GM19351 (cell line): Measurements from ENCODE around the gene GUK1.

Experiments used
- ATAC-seq: cut with Tn5 transposase; IDR thresholded peaks from one replicate; pipeline ENCODE4 v1.9.1; 2021; ENCODE audit warnings: mild to moderate bottlenecking, moderate library complexity; ENCODE audit not compliant: unreplicated experiment

GUK1 gene

DNA sequence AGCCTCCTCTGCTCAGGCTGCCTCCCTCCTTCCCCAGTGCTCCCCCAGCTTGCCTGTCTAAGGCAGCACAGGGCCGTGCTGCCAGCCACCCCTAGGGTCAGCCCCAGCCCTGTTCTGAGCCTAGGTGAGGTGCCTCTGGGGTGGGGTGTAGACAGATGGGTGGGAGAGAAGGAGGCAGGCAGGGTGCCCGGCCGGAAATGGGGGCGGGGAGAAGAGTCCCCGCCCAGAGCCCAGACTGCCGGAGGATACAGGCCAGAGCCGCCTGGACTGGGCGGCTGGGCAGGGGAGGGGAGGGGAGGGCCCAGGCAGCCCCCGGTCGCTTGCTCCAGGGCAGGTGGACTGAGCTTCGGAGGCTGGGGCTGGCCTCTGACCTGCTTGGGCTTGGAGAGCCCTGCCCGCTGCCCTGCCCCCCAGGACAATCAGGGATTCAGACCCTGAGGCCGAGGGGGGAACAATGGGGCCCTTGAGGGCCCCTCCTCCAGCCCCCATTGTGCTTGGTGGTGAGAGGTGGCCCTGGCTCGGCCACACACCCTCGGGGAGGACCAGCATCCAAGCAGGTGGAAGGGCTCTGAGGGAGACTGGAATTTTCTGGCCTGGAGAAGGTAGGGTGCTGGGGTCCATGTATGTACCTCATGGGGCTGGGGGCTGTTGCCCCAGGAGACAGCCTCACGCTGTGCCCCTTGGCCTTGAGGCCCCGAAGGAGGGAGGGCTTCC, 9.5 kb downstream of the GUK1 start, which contains the start of gene GJC2:
Gene GJC2, plus strand, starts transcription at position 525 of the 714 bp plus-strand sequence. CDS start 7,829 bp downstream, outside the sequence.
- ATAC-seq: no peak

- no peak for ATAC-seq
These were observed 10.0 kb downstream of the GUK1 start for GRCh38 chr1:228150120-228150460.

- no peak for ATAC-seq
These were observed 10.5 kb downstream of the GUK1 start for GRCh38 chr1:228150461-228151179.

DNA sequence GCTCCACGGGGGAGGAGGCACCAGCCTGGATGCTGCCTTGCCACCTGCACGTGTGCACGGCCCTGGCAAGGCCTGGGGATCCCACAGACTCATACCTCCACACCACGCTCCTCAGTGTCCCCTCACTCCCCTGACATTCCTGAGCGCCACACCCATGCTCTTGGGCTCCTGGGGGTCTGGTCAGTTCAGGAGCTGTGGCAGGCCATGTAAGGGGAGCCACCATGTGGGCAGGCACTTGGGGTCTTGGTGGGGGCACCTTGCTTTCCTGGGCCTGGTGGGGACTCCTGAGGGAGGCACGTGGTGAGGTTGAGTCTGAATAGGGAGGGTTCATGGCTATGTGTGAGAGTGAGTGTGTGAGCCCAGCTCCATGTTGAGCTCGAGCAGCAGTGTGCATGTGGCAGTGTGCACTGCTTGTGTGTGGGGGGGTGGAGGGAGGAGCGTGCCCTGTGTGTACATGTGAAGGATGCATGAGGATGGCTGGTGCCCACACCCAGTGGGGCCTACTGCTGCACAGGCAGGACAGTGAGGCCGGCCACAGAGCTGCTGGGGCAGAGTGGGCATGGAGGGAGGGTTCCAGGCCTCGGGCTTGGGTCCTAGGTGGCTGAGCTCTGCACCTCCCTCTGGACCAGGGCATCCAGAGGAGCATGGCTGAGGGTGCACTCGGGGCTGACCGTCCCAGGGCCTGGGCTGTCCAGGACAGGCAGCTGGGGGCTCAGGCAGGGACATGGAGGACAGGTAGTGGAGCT, 11.3 kb downstream of the GUK1 start:
- ATAC-seq: no peak

- ATAC-seq: no peak
These were observed 12.2 kb downstream of the GUK1 start for GRCh38 chr1:228152097-228152917.

DNA sequence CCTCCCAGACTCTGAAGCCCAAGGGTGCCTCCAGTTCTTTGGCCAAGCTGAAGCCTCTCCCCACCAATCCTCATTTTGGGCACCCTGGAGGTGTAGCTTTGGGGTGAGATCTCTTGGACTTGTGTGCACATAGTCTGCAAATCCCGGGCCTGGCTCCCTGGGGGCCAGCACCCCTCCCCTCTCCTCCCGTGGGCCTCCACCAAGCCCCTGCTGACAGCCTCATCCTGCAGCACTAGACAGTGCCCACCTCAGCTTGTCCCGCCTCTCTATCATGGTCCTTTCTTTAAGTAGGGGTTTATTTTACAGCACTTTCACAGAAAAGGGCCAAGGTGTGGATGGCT, 12.8 kb downstream of the GUK1 start:
- no peak for ATAC-seq

GRCh38 chr1:228154021-228154669, 14.1 kb downstream of the GUK1 start:
- no peak for ATAC-seq

GRCh38 chr1:228154670-228155571, 14.8 kb downstream of the GUK1 start:
- ATAC-seq: no peak

DNA sequence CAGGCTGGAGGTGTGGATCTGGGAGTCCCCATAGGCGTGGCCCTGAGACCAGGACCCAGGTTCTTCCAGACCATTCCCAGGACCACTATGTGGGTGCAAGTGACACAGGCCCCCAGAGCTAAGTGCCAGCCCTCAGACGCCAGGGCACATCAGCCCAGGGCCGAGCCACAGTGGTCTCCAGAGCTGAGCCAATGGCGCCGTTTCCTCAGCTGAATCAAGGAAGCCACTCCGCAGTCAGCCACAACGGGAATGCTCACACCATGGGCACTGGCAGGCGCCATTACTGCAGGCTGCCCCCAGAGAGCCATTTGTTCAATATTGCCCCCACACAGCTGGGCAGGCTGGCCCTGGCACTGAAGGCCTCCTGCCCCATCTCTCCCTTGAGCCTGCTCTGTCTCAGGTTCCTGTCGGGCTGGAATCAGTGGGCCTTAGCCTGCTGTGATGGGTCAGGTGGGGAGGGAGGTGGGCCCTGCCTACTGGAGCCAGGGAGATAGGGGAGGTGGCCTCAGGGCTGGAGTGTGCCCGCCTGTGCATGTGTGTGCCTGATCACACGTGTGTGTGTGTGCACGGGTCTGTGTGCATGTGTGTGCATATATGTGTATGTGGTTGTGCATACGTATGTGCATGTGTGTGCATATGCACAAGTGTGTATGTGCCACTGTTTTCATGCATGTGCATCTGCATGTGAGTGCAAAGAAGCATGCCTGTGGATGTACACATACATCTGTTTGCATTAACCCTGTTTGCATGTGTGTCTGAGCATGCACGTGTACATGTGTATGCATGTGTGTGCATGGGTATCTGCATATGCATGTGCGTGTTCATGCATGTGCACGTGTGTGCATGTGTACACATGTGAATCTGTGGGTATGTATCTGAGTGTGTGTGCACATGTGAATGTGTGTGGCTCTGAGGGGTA, 15.8 kb downstream of the GUK1 start:
- ATAC-seq: no peak

- ATAC-seq: no peak
These were observed 16.4 kb downstream of the GUK1 start for GRCh38 chr1:228156515-228156881.

- no peak for ATAC-seq
These were observed 17.1 kb downstream of the GUK1 start for GRCh38 chr1:228156941-228157728.

DNA sequence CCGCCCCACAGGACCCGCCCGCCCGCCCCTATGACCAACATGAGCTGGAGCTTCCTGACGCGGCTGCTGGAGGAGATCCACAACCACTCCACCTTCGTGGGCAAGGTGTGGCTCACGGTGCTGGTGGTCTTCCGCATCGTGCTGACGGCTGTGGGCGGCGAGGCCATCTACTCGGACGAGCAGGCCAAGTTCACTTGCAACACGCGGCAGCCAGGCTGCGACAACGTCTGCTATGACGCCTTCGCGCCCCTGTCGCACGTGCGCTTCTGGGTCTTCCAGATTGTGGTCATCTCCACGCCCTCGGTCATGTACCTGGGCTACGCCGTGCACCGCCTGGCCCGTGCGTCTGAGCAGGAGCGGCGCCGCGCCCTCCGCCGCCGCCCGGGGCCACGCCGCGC, 17.6 kb downstream of the GUK1 start:
- no peak for ATAC-seq

DNA sequence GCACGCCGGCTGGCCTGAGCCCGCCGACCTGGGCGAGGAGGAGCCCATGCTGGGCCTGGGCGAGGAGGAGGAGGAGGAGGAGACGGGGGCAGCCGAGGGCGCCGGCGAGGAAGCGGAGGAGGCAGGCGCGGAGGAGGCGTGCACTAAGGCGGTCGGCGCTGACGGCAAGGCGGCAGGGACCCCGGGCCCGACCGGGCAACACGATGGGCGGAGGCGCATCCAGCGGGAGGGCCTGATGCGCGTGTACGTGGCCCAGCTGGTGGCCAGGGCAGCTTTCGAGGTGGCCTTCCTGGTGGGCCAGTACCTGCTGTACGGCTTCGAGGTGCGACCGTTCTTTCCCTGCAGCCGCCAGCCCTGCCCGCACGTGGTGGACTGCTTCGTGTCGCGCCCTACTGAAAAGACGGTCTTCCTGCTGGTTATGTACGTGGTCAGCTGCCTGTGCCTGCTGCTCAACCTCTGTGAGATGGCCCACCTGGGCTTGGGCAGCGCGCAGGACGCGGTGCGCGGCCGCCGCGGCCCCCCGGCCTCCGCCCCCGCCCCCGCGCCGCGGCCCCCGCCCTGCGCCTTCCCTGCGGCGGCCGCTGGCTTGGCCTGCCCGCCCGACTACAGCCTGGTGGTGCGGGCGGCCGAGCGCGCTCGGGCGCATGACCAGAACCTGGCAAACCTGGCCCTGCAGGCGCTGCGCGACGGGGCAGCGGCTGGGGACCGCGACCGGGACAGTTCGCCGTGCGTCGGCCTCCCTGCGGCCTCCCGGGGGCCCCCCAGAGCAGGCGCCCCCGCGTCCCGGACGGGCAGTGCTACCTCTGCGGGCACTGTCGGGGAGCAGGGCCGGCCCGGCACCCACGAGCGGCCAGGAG, 18.3 kb downstream of the GUK1 start:
- ATAC-seq: no peak

DNA sequence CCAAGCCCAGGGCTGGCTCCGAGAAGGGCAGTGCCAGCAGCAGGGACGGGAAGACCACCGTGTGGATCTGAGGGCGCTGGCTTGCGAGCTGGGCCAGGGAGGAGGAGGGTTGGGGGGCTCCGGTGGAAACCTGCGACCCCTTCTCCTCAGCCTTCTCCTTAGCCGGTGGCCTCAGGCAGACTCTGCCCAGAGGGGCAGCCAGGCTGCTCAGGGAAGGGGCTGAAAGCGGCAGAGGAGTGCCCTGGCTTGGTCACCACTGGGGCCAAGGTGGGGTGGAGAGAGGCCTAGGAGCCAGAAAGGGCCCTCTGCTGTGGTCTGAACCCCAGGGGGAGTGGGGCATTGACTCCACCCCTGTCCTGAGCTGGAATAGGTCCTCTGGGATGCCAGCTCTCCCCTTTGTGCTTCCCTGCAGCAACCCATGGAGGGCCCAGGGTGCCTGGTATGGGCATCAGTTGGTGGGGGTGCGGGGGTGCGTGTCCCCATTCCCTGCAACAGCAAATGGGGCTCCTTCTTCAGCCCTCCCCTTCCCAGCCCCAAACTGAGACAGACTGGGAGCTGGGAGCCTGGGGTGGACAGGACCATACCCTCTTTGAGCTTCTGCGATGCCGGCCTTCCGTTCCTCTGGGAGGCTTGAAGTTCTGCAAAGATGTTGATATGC, 19.1 kb downstream of the GUK1 start:
- no peak for ATAC-seq

DNA sequence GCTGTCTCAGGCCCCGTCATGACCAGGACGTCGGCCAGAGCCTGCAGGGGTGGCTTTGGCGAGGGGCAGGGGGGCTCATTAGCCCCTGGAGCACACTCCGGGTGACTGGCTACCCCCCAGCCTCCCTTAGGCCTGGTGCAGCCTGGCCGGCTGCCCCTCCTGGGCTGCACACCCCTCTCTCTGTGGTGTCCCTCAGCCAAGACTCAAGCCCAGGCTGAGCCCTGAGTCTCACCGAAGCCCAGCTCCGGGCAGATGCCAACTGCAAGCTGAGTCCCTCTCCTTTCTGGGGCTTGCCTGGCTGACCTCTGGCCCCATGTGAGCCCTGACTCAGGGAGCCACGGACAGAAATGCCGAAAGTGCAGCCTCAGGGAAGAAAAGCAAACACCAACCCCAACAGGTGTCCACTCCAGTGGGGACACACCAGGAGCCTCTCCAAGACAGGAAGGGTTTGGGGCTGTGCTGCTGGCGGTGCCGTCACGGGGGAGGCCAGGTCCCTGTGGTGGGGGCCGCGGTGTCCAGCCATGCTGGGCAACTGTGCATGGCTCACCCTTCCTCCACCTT, 20.2 kb downstream of the GUK1 start:
- ATAC-seq: no peak

DNA sequence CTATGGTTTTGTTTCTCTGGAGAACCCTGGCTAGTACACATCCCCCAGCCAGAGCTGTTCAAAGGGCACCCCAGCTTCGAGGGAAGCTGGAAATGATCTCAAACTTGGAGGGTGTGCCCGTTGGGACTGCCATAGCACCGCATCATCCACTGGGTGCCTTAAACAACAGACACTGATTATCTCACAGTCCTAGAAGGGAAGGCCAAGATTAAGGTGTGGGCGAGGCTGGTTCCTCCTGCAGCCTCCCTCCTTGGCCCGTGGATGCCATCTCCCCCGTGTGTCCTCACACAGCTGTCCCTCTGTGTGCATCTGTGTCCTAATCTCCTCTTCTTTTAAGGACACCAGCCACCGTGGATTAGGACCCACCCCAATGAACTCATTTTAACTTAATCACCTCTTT, 21.3 kb downstream of the GUK1 start:
- ATAC-seq: no peak
